HepG2 (cell line): ENCODE measurements around the gene FAM20C. TPM values are rescaled to one million over a fixed set of nuclear protein-coding genes. Genes with fewer than 3 reads are reported as not detected.

ENCODE experiments used
- ATAC-seq: fragments of 200-7000 bp; cut with Tn5 transposase; 3 replicates; pipeline ENCODE4 v1.9.1; 2020; ENCODE audit warnings: mild to moderate bottlenecking, moderate library complexity
- BruUV-seq: library from RNA; stranded (reverse); fragments of 400-500 nt; replicated peaks from 2 replicates; lab custom pipeline; 2021; lab: Mats Ljungman, UMichigan
- CTCF ChIA-PET: fragments of 300-600 bp; formaldehyde crosslinking; extraction: SDS; loops from one replicate; lab custom pipeline; 2021; ENCODE audit warnings: low total read pairs, inconsistent platforms, low intra/inter-chr PET ratio; lab: Yijun Ruan, JAX
- POLR2A ChIA-PET: fragments of 350-600 bp; sonication (Branson Sonifier 250); formaldehyde crosslinking; loops from one replicate; lab custom pipeline; 2020; ENCODE audit warnings: antibody characterized with exemption, inconsistent platforms; lab: Yijun Ruan, JAX
- DNase-seq: peaks from one replicate; pipeline ENCODE4 v3.0.0-alpha.2; 2015; ENCODE audit warnings: low spot score
- FAIRE-seq: peaks from 3 replicates; lab custom pipeline; 2011; peaks lifted over from hg19 to GRCh38; lab: Jason Lieb, UNC
- H2AFZ ChIP-seq: one replicate; pipeline ENCODE4 v1.6.1; 2011; ENCODE audit warnings: low read length, inconsistent platforms
- H3K27ac ChIP-seq: fragments of 300-600 bp; 3 replicates; pipeline ENCODE4 v1.8.0; 2011; ENCODE audit warnings: mixed run types, mild to moderate bottlenecking, mixed read lengths, low read length, inconsistent platforms; ENCODE audit not compliant: insufficient read depth; ENCODE audit errors: extremely low read length
- H3K27me3 ChIP-seq, 2 experiments: fragments of 200-600 bp in 1 of 2; 2 replicates in 1 of 2; 3 replicates in 1 of 2; pipeline versions ENCODE4 v1.6.0 to v1.8.0; 2011; ENCODE audit warnings: low read length in 2 of 2, mild to moderate bottlenecking in 2 of 2, moderate library complexity in 2 of 2, inconsistent platforms in 1 of 2; ENCODE audit not compliant: insufficient read depth in 2 of 2, control insufficient read depth in 1 of 2
- H3K36me3 ChIP-seq, 2 experiments: fragments of 200-600 bp in 1 of 2; replicated peaks in 1 of 2; 2 replicates in 1 of 2; 3 replicates in 1 of 2; pipeline versions ENCODE4 v1.5.1 to v1.8.0; 2011; ENCODE audit warnings: low read length in 2 of 2, inconsistent platforms in 1 of 2; ENCODE audit not compliant: insufficient read depth in 2 of 2, control insufficient read depth in 1 of 2
- H3K4me1 ChIP-seq: 2 replicates; pipeline ENCODE4 v1.5.1; 2012; ENCODE audit warnings: low read length, inconsistent platforms; ENCODE audit not compliant: insufficient read depth
- H3K4me2 ChIP-seq: 2 replicates; pipeline ENCODE4 v1.6.0; 2011; ENCODE audit warnings: low read depth, low read length, inconsistent platforms
- H3K4me3 ChIP-seq, 3 experiments: fragments of 200-600 bp in 1 of 3; sonication (generic), shearing (Covaris generic) in 1 of 3; replicated peaks in 1 of 3; 2 replicates each; pipeline ENCODE4 v1.5.1; 2011 to 2016; ENCODE audit warnings: low read length in 3 of 3, inconsistent platforms in 2 of 3, low read depth in 2 of 3, mild to moderate bottlenecking in 2 of 3, control low read depth in 1 of 3, mixed read lengths in 1 of 3; ENCODE audit not compliant: insufficient read depth in 1 of 3
- H3K79me2 ChIP-seq: one replicate; pipeline ENCODE4 v1.6.1; 2011; ENCODE audit warnings: low read length, inconsistent platforms; ENCODE audit not compliant: insufficient read depth
- H3K9ac ChIP-seq: 2 replicates; pipeline ENCODE4 v1.6.0; 2011; ENCODE audit warnings: mild to moderate bottlenecking, low read depth, low read length, inconsistent platforms; ENCODE audit not compliant: insufficient read depth
- H3K9me3 ChIP-seq: 2 replicates; pipeline ENCODE4 v1.5.1; 2012; ENCODE audit warnings: mild to moderate bottlenecking, low read length
- H4K20me1 ChIP-seq: 2 replicates; pipeline ENCODE4 v1.6.0; 2011; ENCODE audit warnings: inconsistent platforms, mild to moderate bottlenecking, low read length, moderate library complexity; ENCODE audit not compliant: insufficient read depth
- ARNT2 ChIP-seq: sonication (generic); formaldehyde crosslinking; IDR thresholded peaks from 2 replicates; pipeline ENCODE4 v1.8.0; 2022; ENCODE audit warnings: mild to moderate bottlenecking, low read depth, missing genetic modification reagents, moderate library complexity
- CEBPB ChIP-seq: IDR thresholded peaks from 2 replicates; pipeline ENCODE4 v1.6.1; 2011; ENCODE audit warnings: low read depth, low read length, improper control_type of control experiment, borderline replicate concordance
- E2F1 ChIP-seq: sonication (generic); formaldehyde crosslinking; IDR thresholded peaks from 2 replicates; pipeline ENCODE4 v1.5.0; 2020; ENCODE audit warnings: missing genetic modification reagents
- EED ChIP-seq: sonication (generic); formaldehyde crosslinking; IDR thresholded peaks from 2 replicates; pipeline ENCODE4 v1.5.0; 2020; ENCODE audit warnings: mild to moderate bottlenecking, missing genetic modification reagents
- MEIS1 ChIP-seq: sonication (generic); formaldehyde crosslinking; IDR thresholded peaks from 2 replicates; pipeline ENCODE4 v1.9.0; 2021; ENCODE audit warnings: mild to moderate bottlenecking, missing genetic modification reagents, moderate library complexity, borderline replicate concordance
- NFKB2 ChIP-seq: sonication (generic); formaldehyde crosslinking; IDR thresholded peaks from 2 replicates; pipeline ENCODE4 v1.4.0; 2020; ENCODE audit warnings: missing genetic modification reagents, borderline replicate concordance
- SALL2 ChIP-seq: sonication (generic); formaldehyde crosslinking; IDR thresholded peaks from 2 replicates; pipeline ENCODE4 v1.8.1; 2023; ENCODE audit warnings: mild to moderate bottlenecking, missing genetic modification reagents, inconsistent platforms
- TRIM24 ChIP-seq: sonication (generic); formaldehyde crosslinking; IDR thresholded peaks from 2 replicates; pipeline ENCODE4 v1.8.0; 2022; ENCODE audit warnings: mild to moderate bottlenecking, missing genetic modification reagents
- ZBTB33 ChIP-seq: sonication (generic); formaldehyde crosslinking; IDR thresholded peaks from 2 replicates; pipeline ENCODE4 v1.4.0; 2020; ENCODE audit warnings: missing genetic modification reagents
- ZBTB7B ChIP-seq: sonication (generic); formaldehyde crosslinking; IDR thresholded peaks from 2 replicates; pipeline ENCODE4 v1.4.0; 2020; ENCODE audit warnings: missing genetic modification reagents
- ZNF17 ChIP-seq: sonication (generic); formaldehyde crosslinking; IDR thresholded peaks from 2 replicates; pipeline ENCODE4 v1.5.0; 2020; ENCODE audit warnings: mild to moderate bottlenecking, missing genetic modification reagents
- ZNF235 ChIP-seq: sonication (generic); formaldehyde crosslinking; IDR thresholded peaks from 2 replicates; pipeline ENCODE4 v1.8.1; 2023; ENCODE audit warnings: mild to moderate bottlenecking, missing genetic modification reagents, borderline replicate concordance
- ZNF251 ChIP-seq: sonication (generic); formaldehyde crosslinking; IDR thresholded peaks from 2 replicates; pipeline ENCODE4 v1.9.0; 2021; ENCODE audit warnings: mild to moderate bottlenecking, missing genetic modification reagents
- ZNF362 ChIP-seq: sonication (generic); formaldehyde crosslinking; IDR thresholded peaks from 2 replicates; pipeline ENCODE4 v1.4.0; 2020; ENCODE audit warnings: missing genetic modification reagents, mild to moderate bottlenecking, borderline replicate concordance
- ZNF513 ChIP-seq: sonication (generic); formaldehyde crosslinking; conservative IDR thresholded peaks from 2 replicates; pipeline ENCODE4 v1.5.0; 2020; ENCODE audit warnings: missing genetic modification reagents
- ZNF704 ChIP-seq: sonication (generic); formaldehyde crosslinking; IDR thresholded peaks from 2 replicates; pipeline ENCODE4 v1.8.1; 2023; ENCODE audit warnings: mild to moderate bottlenecking, inconsistent platforms, moderate library complexity, missing genetic modification reagents, borderline replicate concordance
- WGBS: methylation state at CpG from one replicate; pipeline ENCODE4 v1.1.6; 2017; ENCODE audit warnings: low lambda C conversion rate; 5-methylcytosine and 5-hydroxymethylcytosine counted together
- in situ Hi-C: cut with HindIII; loops from 2 replicates; pipeline ENCODE4 v1.10.0; 2017; ENCODE audit warnings: low pct_unique_long_range_greater_than_20kb; ENCODE audit not compliant: extremely low pct_ligation_motif_present
- intact Hi-C: fragments of 100-400 bp; cut with micrococcal nuclease; formaldehyde crosslinking; loops from one replicate; pipeline ENCODE4 v1.10.0; 2022; ENCODE audit not compliant: unreplicated experiment
- polyA plus RNA-seq, 8 experiments: library from polyadenylated mRNA; depleted of rRNA in 3 of 8; stranded (reverse) in 7 of 8; unstranded in 1 of 8; fragments of >200 nt; fragmentation: Illumina TruSeq in 4 of 8; extraction: Trizol in 4 of 8; gene quantifications; 2 replicates each; pipeline versions ENCODE4 v1.2.1 to v1.2.3, GENCODE V29; 2011 to 2016; ENCODE audit warnings: low read depth in 4 of 8, missing spikeins in 1 of 8, mixed read lengths in 1 of 8; ENCODE audit not compliant: insufficient read depth in 1 of 8
- total RNA-seq, 5 experiments: library from RNA; depleted of rRNA; stranded (reverse); fragments of >200 nt; fragmentation: Illumina TruSeq; extraction: Trizol; gene quantifications; 2 replicates each; pipeline ENCODE4 v1.2.3, GENCODE V29; 2016; ENCODE audit warnings: low read depth in 1 of 5

FAM20C gene
- total and polyA plus RNA-seq, 2 of the 13 experiments (the other 11 are each of a cell fraction or from before 2014, with no cell fraction given) = 11.9 to 19.9 TPM

GRCh38 chr7:218896-219580 lies 26.7 kb downstream of the FAM20C start:
- Histone ChIP-seq H3K4me1 (peaks cover 44% of the 10 kb centered on the region), H3K9ac (peak overlapping the region; percentile 57), H3K36me3 (peaks cover 4 to 22% of the 10 kb centered on the region in 2 experiments; a peak in 4 of 5 replicates), H3K4me3 (peak overlapping the region in 1 of 3 experiments; percentile 47; a peak in 1 of 6 replicates), H4K20me1 (peaks cover 3% of the 10 kb centered on the region; the same call in 1 of the 2 replicates), H3K27ac (peak overlapping the region; percentile 85), H2AFZ (no peak overlapping the region), H3K4me2 (peak overlapping the region; percentile 70), H3K27me3 (no peaks in the 10 kb centered on the region), H3K79me2 (peaks cover 6% of the 10 kb centered on the region), H3K9me3 (no peaks in the 10 kb centered on the region)
- ChIA-PET POLR2A (interaction anchor here (1.5 to 2.6 kb wide), 4 partner anchors 15 to 24 kb away, joined by 9 to 22 read pairs (median 12); no protein-coding TSS in a partner anchor), CTCF (no interaction called here)
- DNase-seq = no peak
- peak; percentile 58 for ATAC-seq
- 33% methylated on average over 2 of the region's 28 CpGs for WGBS
- FAIRE-seq = no peak
- in situ Hi-C loops (no loop called here), intact Hi-C loops (loop anchor here (1.0 kb wide), 1 partner anchor 25 kb away; no protein-coding TSS in a partner anchor)
- BruUV-seq = no TSS peak
- peak; percentile 11; the same call in 1 of the 2 replicates for TF ChIP-seq ARNT2 (CRISPR knock-in tag)
- TF ChIP-seq ZNF362 (CRISPR knock-in tag) = 0 out of 2 replicates have a peak, but pooled peaks have one; percentile 11
- no peak for TF ChIP-seq MEIS1 (CRISPR knock-in tag)
- no peak for TF ChIP-seq E2F1 (CRISPR knock-in tag)
- no peak for TF ChIP-seq ZNF513
- TF ChIP-seq ZBTB7B (CRISPR knock-in tag) = no peak
- 0 out of 2 replicates have a peak, but pooled peaks have one; percentile 44 for TF ChIP-seq EED (CRISPR knock-in tag)
- no peak for TF ChIP-seq ZNF704 (CRISPR knock-in tag)
- TF ChIP-seq ZBTB33 (CRISPR knock-in tag) = 0 out of 2 replicates have a peak, but pooled peaks have one; percentile 13
- no peak for TF ChIP-seq CEBPB
- no peak for TF ChIP-seq ZNF17 (CRISPR knock-in tag)
- TF ChIP-seq TRIM24 = no peak
- no peak for TF ChIP-seq ZNF251 (CRISPR knock-in tag)
- 0 out of 2 replicates have a peak, but pooled peaks have one; percentile 42 for TF ChIP-seq NFKB2 (CRISPR knock-in tag)
- no peak for TF ChIP-seq SALL2 (CRISPR knock-in tag)
- TF ChIP-seq ZNF235 = no peak
